GM23338 (cell line): ENCODE data around the gene AGAP5. TPM values are rescaled to one million over a fixed set of nuclear protein-coding genes. Genes with fewer than 3 reads are reported as not detected.
"Not testable (repeated sequence)": the region's sequence is repeated elsewhere in the genome, so short reads cannot be mapped to it uniquely, and the experiment has no call there.

Experiments used
- ATAC-seq: fragments of 200-7000 bp; cut with Tn5 transposase; 3 replicates; pipeline ENCODE4 v1.9.1; 2020
- DNase-seq: peaks from one replicate; pipeline ENCODE4 v3.0.0-alpha.2; 2015; ENCODE audit warnings: low spot score
- H2AFZ ChIP-seq: fragments of 200-600 bp; sonication (generic); 2 replicates; pipeline ENCODE4 v1.8.0; 2016; ENCODE audit warnings: antibody characterized with exemption, mild to moderate bottlenecking, moderate library complexity
- H3F3A ChIP-seq: fragments of 200-600 bp; sonication (generic); replicated peaks from 2 replicates; pipeline ENCODE4 v1.8.0; 2017; ENCODE audit warnings: antibody characterized with exemption, mixed run types, low read depth
- H3K27ac ChIP-seq: fragments of 200-600 bp; sonication (generic); 2 replicates; pipeline ENCODE4 v1.6.1; 2016; ENCODE audit warnings: low read depth
- H3K27me3 ChIP-seq: fragments of 200-600 bp; sonication (generic); 2 replicates; pipeline ENCODE4 v1.8.0; 2016; ENCODE audit warnings: mild to moderate bottlenecking, mixed run types, moderate library complexity; ENCODE audit not compliant: insufficient read depth
- H3K36me3 ChIP-seq: fragments of 200-600 bp; sonication (generic); 2 replicates; pipeline ENCODE4 v1.8.0; 2016; ENCODE audit warnings: mild to moderate bottlenecking; ENCODE audit not compliant: insufficient read depth
- H3K4me1 ChIP-seq: fragments of 200-600 bp; sonication (generic); 2 replicates; pipeline ENCODE4 v1.8.0; 2016; ENCODE audit warnings: mild to moderate bottlenecking, moderate library complexity; ENCODE audit not compliant: insufficient read depth
- H3K4me2 ChIP-seq: fragments of 200-600 bp; sonication (generic); 2 replicates; pipeline ENCODE4 v1.7.1; 2017; ENCODE audit warnings: mixed run types
- H3K4me3 ChIP-seq: fragments of 200-600 bp; sonication (generic); 2 replicates; pipeline ENCODE4 v1.6.1; 2016; ENCODE audit warnings: mixed run types
- H3K79me2 ChIP-seq: fragments of 200-600 bp; sonication (generic); replicated peaks from 2 replicates; pipeline ENCODE4 v1.8.0; 2017; ENCODE audit warnings: mild to moderate bottlenecking; ENCODE audit not compliant: insufficient read depth
- H3K9me2 ChIP-seq: fragments of 200-600 bp; sonication (generic); 2 replicates; pipeline ENCODE4 v1.8.0; 2017; ENCODE audit not compliant: insufficient read depth
- H4K20me1 ChIP-seq: fragments of 200-600 bp; sonication (generic); replicated peaks from 2 replicates; pipeline ENCODE4 v1.8.0; 2017; ENCODE audit warnings: mild to moderate bottlenecking; ENCODE audit not compliant: insufficient read depth
- H3K27ac Mint-ChIP-seq: 2 replicates; pipeline ENCODE4 v1.8.0; 2020; ENCODE audit warnings: inconsistent platforms, mild to moderate bottlenecking, moderate library complexity, mixed read lengths
- H3K27me3 Mint-ChIP-seq: 3 replicates; pipeline ENCODE4 v1.8.0; 2022; ENCODE audit warnings: low read depth, mild to moderate bottlenecking, moderate library complexity, mixed read lengths, inconsistent platforms; ENCODE audit not compliant: insufficient read depth, poor library complexity
- H3K36me3 Mint-ChIP-seq: 3 replicates; pipeline ENCODE4 v1.8.0; 2021; ENCODE audit warnings: low read depth, mild to moderate bottlenecking, inconsistent platforms, moderate library complexity, mixed read lengths
- H3K4me1 Mint-ChIP-seq: 3 replicates; pipeline ENCODE4 v1.8.0; 2020; ENCODE audit warnings: mild to moderate bottlenecking, inconsistent platforms, mixed read lengths
- H3K4me3 Mint-ChIP-seq: 3 replicates; pipeline ENCODE4 v1.8.0; 2021; ENCODE audit warnings: moderate library complexity, mild to moderate bottlenecking, inconsistent platforms, mixed read lengths
- H3K9me3 Mint-ChIP-seq: 3 replicates; pipeline ENCODE4 v1.8.0; 2020; ENCODE audit warnings: moderate library complexity, mild to moderate bottlenecking, inconsistent platforms, mixed read lengths
- EZH2 ChIP-seq: fragments of 200-600 bp; sonication (generic); IDR thresholded peaks from one replicate; pipeline ENCODE4 v1.8.0; 2017; ENCODE audit warnings: antibody characterized with exemption, mild to moderate bottlenecking, low read depth; ENCODE audit not compliant: unreplicated experiment
- EZH2phosphoT487 ChIP-seq: fragments of 200-600 bp; sonication (generic); IDR thresholded peaks from one replicate; pipeline ENCODE4 v1.8.1; 2018; ENCODE audit warnings: antibody characterized with exemption; ENCODE audit not compliant: unreplicated experiment
- JUNB ChIP-seq: IDR thresholded peaks from one replicate; pipeline ENCODE4 v1.6.1; 2016; ENCODE audit warnings: antibody characterized with exemption; ENCODE audit not compliant: unreplicated experiment
- NANOG ChIP-seq: IDR thresholded peaks from 2 replicates; pipeline ENCODE4 v1.6.1; 2016; ENCODE audit warnings: antibody characterized with exemption, borderline replicate concordance
- POLR2AphosphoS5 ChIP-seq: IDR thresholded peaks from 2 replicates; pipeline ENCODE4 v1.6.1; 2016; ENCODE audit warnings: antibody characterized with exemption, low read depth
- STAT1 ChIP-seq: IDR thresholded peaks from one replicate; pipeline ENCODE4 v1.6.1; 2016; ENCODE audit warnings: antibody characterized with exemption; ENCODE audit not compliant: unreplicated experiment
- ZNF114 ChIP-seq: fragments of 250-450 bp; sonication (Bioruptor Pico); IDR thresholded peaks from 2 replicates; pipeline ENCODE4 v1.5.0; 2020; ENCODE audit warnings: mild to moderate bottlenecking, moderate library complexity
- ZNF331 ChIP-seq: fragments of 250-450 bp; sonication (Bioruptor Pico); IDR thresholded peaks from 2 replicates; pipeline ENCODE4 v1.5.0; 2020; ENCODE audit warnings: low read depth, mild to moderate bottlenecking, moderate library complexity
- long read RNA-seq: library from polyadenylated mRNA; unstranded; transcript quantifications from one replicate; pipeline ENCODE4 v2.0.0, GENCODE V29; 2020; ENCODE audit not compliant: unreplicated experiment
- polyA plus RNA-seq: library from polyadenylated mRNA; unstranded; fragments of >200 nt; fragmentation: Nextera tagmentation; extraction: Ambion mirVana; gene quantifications from 2 replicates; pipeline ENCODE4 v1.2.1, GENCODE V29; 2016
- total RNA-seq: library from RNA; depleted of rRNA; stranded (reverse); fragments of >200 nt; shearing (Covaris generic); gene quantifications from 2 replicates; pipeline ENCODE4 v1.2.3, GENCODE V29; 2014; rRNA removed
- TF ChIP-seq, protein P1 (sequence below): IDR thresholded peaks from one replicate; pipeline ENCODE4 v1.6.1; 2018; ENCODE audit warnings: antibody characterized with exemption; ENCODE audit not compliant: unreplicated experiment
- TF ChIP-seq, protein P2 (sequence below): IDR thresholded peaks from 2 replicates; pipeline ENCODE4 v1.6.1; 2016; ENCODE audit warnings: antibody characterized with exemption
- TF ChIP-seq, protein P3 (sequence below), 2 experiments: fragments of 200-600 bp in 1 of 2; sonication (generic) in 1 of 2; conservative IDR thresholded peaks; 2 replicates each; pipeline versions ENCODE4 v1.5.1 to v1.6.1; 2016 to 2017; ENCODE audit warnings: antibody characterized with exemption in 2 of 2, low read depth in 2 of 2, mild to moderate bottlenecking in 2 of 2, moderate library complexity in 1 of 2

Gene AGAP5
- total RNA-seq (5.3 and 6.7 TPM in 2 replicates), polyA plus RNA-seq (4.3 and 5.0 TPM in 2 replicates)
- long read RNA-seq = 0 reads

DNA sequence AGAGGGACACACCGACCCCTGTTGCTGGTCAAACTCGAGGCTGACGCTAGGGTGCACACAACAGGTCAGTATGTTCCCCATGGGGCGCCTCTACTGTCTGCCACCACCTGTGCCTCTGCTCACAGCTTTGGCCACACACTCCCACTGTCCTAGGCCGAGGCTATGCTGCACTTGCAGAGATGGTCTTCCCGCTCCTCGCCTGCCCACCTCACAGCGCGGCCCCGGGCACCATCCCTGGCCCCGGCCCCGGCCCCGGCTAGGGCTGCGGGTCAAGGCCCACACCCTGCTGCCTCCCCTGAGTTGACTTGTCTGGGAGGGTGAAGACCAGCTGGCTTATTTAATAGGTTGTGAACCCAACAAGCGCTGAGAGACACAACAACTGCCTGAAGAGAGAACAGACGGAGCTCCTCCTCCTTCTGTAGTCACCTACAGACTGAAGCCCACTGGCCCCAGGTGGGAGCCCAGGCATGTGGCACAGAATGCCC, at the start of gene AGAP5:
TSS of gene AGAP5 (minus strand) at position 435 of the 485 bp plus-strand sequence. CDS start at position 81, 354 bp downstream.
- H3K4me3 Mint-ChIP-seq, H3K27ac ChIP-seq, H3K27me3 Mint-ChIP-seq, H3K4me1 ChIP-seq, H4K20me1 ChIP-seq, ATAC-seq, H3K9me3 Mint-ChIP-seq, H3K36me3 ChIP-seq, H3K27ac Mint-ChIP-seq, DNase-seq, H2AFZ ChIP-seq, H3K27me3 ChIP-seq, H3K9me2 ChIP-seq, H3F3A ChIP-seq, H3K36me3 Mint-ChIP-seq, H3K4me1 Mint-ChIP-seq, H3K79me2 ChIP-seq, H3K4me2 ChIP-seq, H3K4me3 ChIP-seq: not testable (repeated sequence)

DNA sequence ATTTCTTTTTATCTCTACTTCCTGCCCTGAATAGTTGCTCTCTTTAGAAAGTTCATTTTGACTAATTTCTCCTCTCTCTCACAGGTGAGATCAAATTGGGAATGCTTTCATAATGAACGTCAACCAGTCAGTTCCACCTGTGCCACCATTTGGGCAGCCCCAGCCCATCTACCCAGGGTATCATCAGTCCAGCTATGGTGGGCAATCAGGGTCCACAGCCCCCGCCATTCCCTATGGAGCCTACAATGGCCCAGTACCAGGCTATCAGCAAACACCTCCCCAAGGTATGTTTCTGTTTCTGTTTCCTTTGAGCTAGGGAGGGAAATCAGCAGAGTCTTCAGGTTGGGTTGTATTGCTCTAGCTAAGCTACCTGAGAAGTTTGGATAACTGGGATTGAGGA, 48.8 kb upstream of the AGAP5 start:
- DNase-seq = no peak
- H3K27ac ChIP-seq = no peak overlapping the region
- no peak for TF ChIP-seq JUNB
- TF ChIP-seq NANOG = no peak
- no peak for TF ChIP-seq POLR2AphosphoS5
- TF ChIP-seq, protein P1, sequence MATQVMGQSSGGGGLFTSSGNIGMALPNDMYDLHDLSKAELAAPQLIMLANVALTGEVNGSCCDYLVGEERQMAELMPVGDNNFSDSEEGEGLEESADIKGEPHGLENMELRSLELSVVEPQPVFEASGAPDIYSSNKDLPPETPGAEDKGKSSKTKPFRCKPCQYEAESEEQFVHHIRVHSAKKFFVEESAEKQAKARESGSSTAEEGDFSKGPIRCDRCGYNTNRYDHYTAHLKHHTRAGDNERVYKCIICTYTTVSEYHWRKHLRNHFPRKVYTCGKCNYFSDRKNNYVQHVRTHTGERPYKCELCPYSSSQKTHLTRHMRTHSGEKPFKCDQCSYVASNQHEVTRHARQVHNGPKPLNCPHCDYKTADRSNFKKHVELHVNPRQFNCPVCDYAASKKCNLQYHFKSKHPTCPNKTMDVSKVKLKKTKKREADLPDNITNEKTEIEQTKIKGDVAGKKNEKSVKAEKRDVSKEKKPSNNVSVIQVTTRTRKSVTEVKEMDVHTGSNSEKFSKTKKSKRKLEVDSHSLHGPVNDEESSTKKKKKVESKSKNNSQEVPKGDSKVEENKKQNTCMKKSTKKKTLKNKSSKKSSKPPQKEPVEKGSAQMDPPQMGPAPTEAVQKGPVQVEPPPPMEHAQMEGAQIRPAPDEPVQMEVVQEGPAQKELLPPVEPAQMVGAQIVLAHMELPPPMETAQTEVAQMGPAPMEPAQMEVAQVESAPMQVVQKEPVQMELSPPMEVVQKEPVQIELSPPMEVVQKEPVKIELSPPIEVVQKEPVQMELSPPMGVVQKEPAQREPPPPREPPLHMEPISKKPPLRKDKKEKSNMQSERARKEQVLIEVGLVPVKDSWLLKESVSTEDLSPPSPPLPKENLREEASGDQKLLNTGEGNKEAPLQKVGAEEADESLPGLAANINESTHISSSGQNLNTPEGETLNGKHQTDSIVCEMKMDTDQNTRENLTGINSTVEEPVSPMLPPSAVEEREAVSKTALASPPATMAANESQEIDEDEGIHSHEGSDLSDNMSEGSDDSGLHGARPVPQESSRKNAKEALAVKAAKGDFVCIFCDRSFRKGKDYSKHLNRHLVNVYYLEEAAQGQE = no peak
- no peak for TF ChIP-seq EZH2
- no peak for TF ChIP-seq STAT1
- TF ChIP-seq ZNF331 = no peak
- TF ChIP-seq, protein P2, sequence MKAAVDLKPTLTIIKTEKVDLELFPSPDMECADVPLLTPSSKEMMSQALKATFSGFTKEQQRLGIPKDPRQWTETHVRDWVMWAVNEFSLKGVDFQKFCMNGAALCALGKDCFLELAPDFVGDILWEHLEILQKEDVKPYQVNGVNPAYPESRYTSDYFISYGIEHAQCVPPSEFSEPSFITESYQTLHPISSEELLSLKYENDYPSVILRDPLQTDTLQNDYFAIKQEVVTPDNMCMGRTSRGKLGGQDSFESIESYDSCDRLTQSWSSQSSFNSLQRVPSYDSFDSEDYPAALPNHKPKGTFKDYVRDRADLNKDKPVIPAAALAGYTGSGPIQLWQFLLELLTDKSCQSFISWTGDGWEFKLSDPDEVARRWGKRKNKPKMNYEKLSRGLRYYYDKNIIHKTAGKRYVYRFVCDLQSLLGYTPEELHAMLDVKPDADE = no peak
- no peak for TF ChIP-seq ZNF114
- TF ChIP-seq EZH2phosphoT487 = no peak
- TF ChIP-seq, protein P3, sequence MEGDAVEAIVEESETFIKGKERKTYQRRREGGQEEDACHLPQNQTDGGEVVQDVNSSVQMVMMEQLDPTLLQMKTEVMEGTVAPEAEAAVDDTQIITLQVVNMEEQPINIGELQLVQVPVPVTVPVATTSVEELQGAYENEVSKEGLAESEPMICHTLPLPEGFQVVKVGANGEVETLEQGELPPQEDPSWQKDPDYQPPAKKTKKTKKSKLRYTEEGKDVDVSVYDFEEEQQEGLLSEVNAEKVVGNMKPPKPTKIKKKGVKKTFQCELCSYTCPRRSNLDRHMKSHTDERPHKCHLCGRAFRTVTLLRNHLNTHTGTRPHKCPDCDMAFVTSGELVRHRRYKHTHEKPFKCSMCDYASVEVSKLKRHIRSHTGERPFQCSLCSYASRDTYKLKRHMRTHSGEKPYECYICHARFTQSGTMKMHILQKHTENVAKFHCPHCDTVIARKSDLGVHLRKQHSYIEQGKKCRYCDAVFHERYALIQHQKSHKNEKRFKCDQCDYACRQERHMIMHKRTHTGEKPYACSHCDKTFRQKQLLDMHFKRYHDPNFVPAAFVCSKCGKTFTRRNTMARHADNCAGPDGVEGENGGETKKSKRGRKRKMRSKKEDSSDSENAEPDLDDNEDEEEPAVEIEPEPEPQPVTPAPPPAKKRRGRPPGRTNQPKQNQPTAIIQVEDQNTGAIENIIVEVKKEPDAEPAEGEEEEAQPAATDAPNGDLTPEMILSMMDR (conservative IDR thresholded peaks at IDR 0.05; ENCODE audit: low read depth in 2 of 2) = no peak
- peaks cover 15% of the 10 kb centered on the region for H3K4me1 ChIP-seq
- H3K4me3 ChIP-seq = no peak overlapping the region
- Mint-ChIP-seq H3K27ac (no peak overlapping the region), H3K27me3 (peaks cover 3% of the 10 kb centered on the region), H3K4me3 (no peak overlapping the region), H3K36me3 (peaks cover 10% of the 10 kb centered on the region), H3K9me3 (no peaks in the 10 kb centered on the region), H3K4me1 (peaks cover 21% of the 10 kb centered on the region)
- H3K4me2 ChIP-seq = no peak overlapping the region
- no peaks in the 10 kb centered on the region for H3K27me3 ChIP-seq
- ATAC-seq = no peak
- peaks cover 4% of the 10 kb centered on the region; the same call in 1 of the 2 replicates for H3K36me3 ChIP-seq
- H3K79me2 ChIP-seq = peaks cover 30% of the 10 kb centered on the region
- no peak overlapping the region for H2AFZ ChIP-seq
- H3F3A ChIP-seq = peaks cover 13% of the 10 kb centered on the region
- H3K9me2 ChIP-seq = no peaks in the 10 kb centered on the region
- H4K20me1 ChIP-seq = peaks cover 6% of the 10 kb centered on the region
